GM18861 (cell line): ENCODE data around the gene CCR5.

Experiments
- ATAC-seq: cut with Tn5 transposase; IDR thresholded peaks from one replicate; pipeline ENCODE4 v1.9.1; 2021; ENCODE audit not compliant: unreplicated experiment

CCR5 gene

GRCh38 chr3:46406443-46406787, 35.7 kb downstream of the CCR5 start:
- ATAC-seq, result no peak

GRCh38 chr3:46406788-46407611, 36.3 kb downstream of the CCR5 start, which contains the start of the genes CCR5AS and CCRL2:
Gene CCR5AS (minus strand): TSS chr3:46407066.
Gene CCRL2 (plus strand): TSS chr3:46407259. CDS start chr3:46408080, 821 bp downstream.
- no peak for ATAC-seq

GRCh38 chr3:46407970-46408369, 37.2 kb downstream of the CCR5 start:
- no peak for ATAC-seq

- ATAC-seq, result no peak
Measured at GRCh38 chr3:46408853-46409252, 38.1 kb downstream of the CCR5 start.

GRCh38 chr3:46409739-46410489, 39.2 kb downstream of the CCR5 start:
- ATAC-seq, result no peak

GRCh38 chr3:46410669-46411068, 39.9 kb downstream of the CCR5 start:
- ATAC-seq, result no peak

- ATAC-seq, result no peak
Measured at GRCh38 chr3:46411271-46411670, 40.5 kb downstream of the CCR5 start.

GRCh38 chr3:46412786-46413298, 42.1 kb downstream of the CCR5 start:
- ATAC-seq, result no peak

- no peak for ATAC-seq
Measured at GRCh38 chr3:46413951-46414350, 43.2 kb downstream of the CCR5 start.

- ATAC-seq, result no peak
Measured at GRCh38 chr3:46414739-46415138, 44.0 kb downstream of the CCR5 start.

- ATAC-seq, result no peak
Measured at GRCh38 chr3:46416125-46416810, 45.5 kb downstream of the CCR5 start.

- ATAC-seq, result no peak
Measured at GRCh38 chr3:46416811-46417510, 46.2 kb downstream of the CCR5 start.

- ATAC-seq, result no peak
Measured at GRCh38 chr3:46417841-46418611, 47.3 kb downstream of the CCR5 start.

GRCh38 chr3:46419816-46420215, 49.1 kb downstream of the CCR5 start:
- no peak for ATAC-seq

- ATAC-seq, result no peak
Measured at GRCh38 chr3:46420931-46421330, 50.2 kb downstream of the CCR5 start.

GRCh38 chr3:46422617-46423016, 51.9 kb downstream of the CCR5 start:
- ATAC-seq, result no peak

- ATAC-seq, result no peak
Measured at GRCh38 chr3:46423588-46423987, 52.8 kb downstream of the CCR5 start.
